ENCODE data around the gene LOXHD1.

GRCh38 chr18:46563317-46563716, 93.7 kb downstream of the LOXHD1 start:
- TF ChIP-seq, protein P1, sequence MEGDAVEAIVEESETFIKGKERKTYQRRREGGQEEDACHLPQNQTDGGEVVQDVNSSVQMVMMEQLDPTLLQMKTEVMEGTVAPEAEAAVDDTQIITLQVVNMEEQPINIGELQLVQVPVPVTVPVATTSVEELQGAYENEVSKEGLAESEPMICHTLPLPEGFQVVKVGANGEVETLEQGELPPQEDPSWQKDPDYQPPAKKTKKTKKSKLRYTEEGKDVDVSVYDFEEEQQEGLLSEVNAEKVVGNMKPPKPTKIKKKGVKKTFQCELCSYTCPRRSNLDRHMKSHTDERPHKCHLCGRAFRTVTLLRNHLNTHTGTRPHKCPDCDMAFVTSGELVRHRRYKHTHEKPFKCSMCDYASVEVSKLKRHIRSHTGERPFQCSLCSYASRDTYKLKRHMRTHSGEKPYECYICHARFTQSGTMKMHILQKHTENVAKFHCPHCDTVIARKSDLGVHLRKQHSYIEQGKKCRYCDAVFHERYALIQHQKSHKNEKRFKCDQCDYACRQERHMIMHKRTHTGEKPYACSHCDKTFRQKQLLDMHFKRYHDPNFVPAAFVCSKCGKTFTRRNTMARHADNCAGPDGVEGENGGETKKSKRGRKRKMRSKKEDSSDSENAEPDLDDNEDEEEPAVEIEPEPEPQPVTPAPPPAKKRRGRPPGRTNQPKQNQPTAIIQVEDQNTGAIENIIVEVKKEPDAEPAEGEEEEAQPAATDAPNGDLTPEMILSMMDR (conservative IDR thresholded peaks at IDR 0.05), result no peak
- TF ChIP-seq EZH2 (IDR thresholded peaks at IDR 0.05; ENCODE audit: low read depth), result no peak
